Mucosa of stomach (tissue), 1 donor: Measurements from ENCODE around the gene KLRC4.

Experiments
- H3K27me3 ChIP-seq: one replicate; pipeline ENCODE4 v1.7.0; 2013; ENCODE audit warnings: mild to moderate bottlenecking, low read length; ENCODE audit not compliant: control insufficient read depth, insufficient read depth
- H3K36me3 ChIP-seq: one replicate; pipeline ENCODE4 v1.7.0; 2013; ENCODE audit warnings: low read length; ENCODE audit not compliant: control insufficient read depth, insufficient read depth
- H3K4me1 ChIP-seq: one replicate; pipeline ENCODE4 v1.7.0; 2013; ENCODE audit warnings: mild to moderate bottlenecking, low read length; ENCODE audit not compliant: control insufficient read depth, insufficient read depth
- H3K4me3 ChIP-seq: one replicate; pipeline ENCODE4 v1.7.0; 2013; ENCODE audit warnings: low read length
- H3K9ac ChIP-seq: one replicate; pipeline ENCODE4 v1.7.0; 2013; ENCODE audit warnings: mild to moderate bottlenecking, low read length, moderate library complexity
- H3K9me3 ChIP-seq: one replicate; pipeline ENCODE4 v1.7.0; 2013; ENCODE audit warnings: mild to moderate bottlenecking, low read length, moderate library complexity; ENCODE audit not compliant: control insufficient read depth
- donor health status: Pancreatic carcinoma.

KLRC4 gene

GRCh38 chr12:10363658-10363913 lies 46.0 kb downstream of the KLRC4 start:
- Histone ChIP-seq H3K9ac (peak overlapping the region; percentile 85), H3K27me3 (no peaks in the 10 kb centered on the region), H3K36me3 (no peaks in the 10 kb centered on the region), H3K4me3 (peak overlapping the region; percentile 68), H3K4me1 (peaks cover 45% of the 10 kb centered on the region), H3K9me3 (no peaks in the 10 kb centered on the region)

- H3K9ac ChIP-seq: peak overlapping the region; percentile 16
- H3K27me3 ChIP-seq: no peaks in the 10 kb centered on the region
- no peaks in the 10 kb centered on the region for H3K36me3 ChIP-seq
- H3K4me3 ChIP-seq: no peak overlapping the region
- no peaks in the 10 kb centered on the region for H3K9me3 ChIP-seq
- H3K4me1 ChIP-seq: peaks cover 45% of the 10 kb centered on the region
Observed at GRCh38 chr12:10362828-10363657, 46.5 kb downstream of the KLRC4 start.

GRCh38 chr12:10362325-10362724 lies 47.2 kb downstream of the KLRC4 start:
- Histone ChIP-seq H3K9me3 (no peaks in the 10 kb centered on the region), H3K27me3 (no peaks in the 10 kb centered on the region), H3K9ac (no peak overlapping the region), H3K4me1 (peaks cover 45% of the 10 kb centered on the region), H3K4me3 (no peak overlapping the region), H3K36me3 (no peaks in the 10 kb centered on the region)

DNA sequence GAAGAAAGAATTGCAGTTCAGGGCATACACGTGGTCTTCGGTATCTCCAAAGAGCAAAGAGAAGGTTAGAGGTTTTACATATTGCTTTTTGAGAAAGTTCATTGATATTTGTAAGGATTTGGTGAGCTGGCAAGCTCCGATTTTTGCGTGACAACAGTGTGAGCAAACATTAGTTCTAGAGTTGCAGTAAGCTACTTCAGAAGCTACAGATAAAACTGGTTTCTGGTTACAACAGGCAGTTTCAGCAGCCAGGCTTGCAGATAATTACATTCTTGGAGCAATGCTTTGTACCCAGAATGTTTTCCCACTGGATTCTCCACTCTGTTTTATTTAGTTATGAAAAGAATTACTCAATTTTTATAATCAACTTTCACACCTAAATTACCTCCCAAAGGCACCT lies 47.9 kb downstream of the KLRC4 start:
- Histone ChIP-seq H3K9me3 (no peaks in the 10 kb centered on the region), H3K27me3 (no peaks in the 10 kb centered on the region), H3K4me3 (no peak overlapping the region), H3K9ac (no peak overlapping the region), H3K36me3 (no peaks in the 10 kb centered on the region), H3K4me1 (peaks cover 43% of the 10 kb centered on the region)

DNA sequence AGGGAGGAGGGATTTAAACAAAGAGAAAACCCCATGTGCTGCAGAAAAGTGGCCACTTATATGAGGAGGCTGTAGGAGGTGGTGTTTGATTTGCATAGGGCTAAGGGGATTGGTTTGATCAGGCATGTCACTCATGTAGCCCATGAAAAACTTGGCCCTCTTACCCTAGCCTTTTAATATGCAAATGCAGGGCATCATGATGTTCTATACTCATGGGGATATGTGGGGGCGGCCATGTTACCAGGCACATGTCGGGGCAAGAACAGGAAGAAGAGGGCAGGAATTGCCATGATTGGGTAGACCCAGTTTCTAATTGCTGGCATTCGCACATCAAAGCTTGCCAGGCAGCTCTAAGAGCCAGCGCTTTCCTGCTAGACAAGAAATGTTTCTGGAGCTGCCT lies 48.5 kb downstream of the KLRC4 start:
- Histone ChIP-seq H3K4me3 (no peak overlapping the region), H3K27me3 (no peaks in the 10 kb centered on the region), H3K9me3 (no peaks in the 10 kb centered on the region), H3K36me3 (no peaks in the 10 kb centered on the region), H3K4me1 (peaks cover 37% of the 10 kb centered on the region), H3K9ac (no peak overlapping the region)

DNA sequence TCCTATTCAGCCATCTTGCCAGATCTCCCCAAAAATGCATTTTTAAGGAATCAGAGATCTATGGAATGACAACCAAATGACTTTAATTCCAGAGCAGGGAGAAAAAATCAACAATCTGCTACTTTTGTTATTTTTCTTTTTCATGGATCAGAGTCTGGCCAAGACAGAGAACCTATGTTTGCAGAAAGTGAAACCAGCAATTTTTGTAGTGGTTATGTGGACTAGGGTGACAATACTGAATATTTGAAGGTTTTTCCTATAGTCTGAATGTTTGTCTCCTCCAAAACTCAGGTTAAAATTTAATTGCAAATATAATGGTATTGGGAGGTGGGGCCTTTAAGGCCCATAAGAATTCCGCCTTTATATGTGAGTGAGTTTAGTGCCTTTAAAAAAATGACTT lies 50.6 kb downstream of the KLRC4 start:
- no peaks in the 10 kb centered on the region for H3K27me3 ChIP-seq
- no peaks in the 10 kb centered on the region for H3K9me3 ChIP-seq
- no peak overlapping the region for H3K4me3 ChIP-seq
- H3K36me3 ChIP-seq: no peaks in the 10 kb centered on the region
- peaks cover 24% of the 10 kb centered on the region for H3K4me1 ChIP-seq
- no peak overlapping the region for H3K9ac ChIP-seq

GRCh38 chr12:10358131-10358530 lies 51.4 kb downstream of the KLRC4 start:
- Histone ChIP-seq H3K27me3 (no peaks in the 10 kb centered on the region), H3K36me3 (no peaks in the 10 kb centered on the region), H3K9ac (no peak overlapping the region), H3K9me3 (no peaks in the 10 kb centered on the region), H3K4me1 (peaks cover 16% of the 10 kb centered on the region), H3K4me3 (no peak overlapping the region)
